Skin of body (tissue), 2 donors: ENCODE data around the gene URB1. TPM values are rescaled to one million over a fixed set of nuclear protein-coding genes. Genes with fewer than 3 reads are reported as not detected.

ENCODE experiments used
- DNase-seq: peaks from one replicate; lab custom pipeline; 2025; lab: John Stamatoyannopoulos, UW
- total RNA-seq: library from RNA; depleted of rRNA; stranded (reverse); fragments of >200 nt; gene quantifications from one replicate; pipeline ENCODE4 v1.2.3, GENCODE V29; 2014

URB1 gene
- total RNA-seq, 1 donor from 2014 or later = 17.7 TPM

DNA sequence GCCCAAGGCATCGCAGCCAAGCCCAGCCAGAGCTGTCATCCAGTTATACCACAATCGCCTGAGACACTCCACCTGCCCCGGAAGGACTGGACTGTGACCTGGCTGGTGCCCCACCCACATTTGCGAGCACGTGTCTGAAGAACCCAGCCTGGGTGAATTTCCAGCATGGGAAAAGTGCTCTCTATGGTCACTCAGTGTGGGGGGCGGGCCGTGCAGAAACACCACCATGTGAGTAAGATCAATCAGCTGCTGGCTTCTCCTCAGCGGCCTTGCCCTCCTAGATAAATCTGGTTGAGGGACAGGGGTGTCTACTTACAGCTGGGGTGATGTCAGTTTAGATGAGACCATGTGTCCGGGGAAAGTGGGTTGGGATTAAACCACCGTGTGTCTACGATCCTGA, 44.8 kb downstream of the URB1 start:
- DNase-seq = no peak

DNA sequence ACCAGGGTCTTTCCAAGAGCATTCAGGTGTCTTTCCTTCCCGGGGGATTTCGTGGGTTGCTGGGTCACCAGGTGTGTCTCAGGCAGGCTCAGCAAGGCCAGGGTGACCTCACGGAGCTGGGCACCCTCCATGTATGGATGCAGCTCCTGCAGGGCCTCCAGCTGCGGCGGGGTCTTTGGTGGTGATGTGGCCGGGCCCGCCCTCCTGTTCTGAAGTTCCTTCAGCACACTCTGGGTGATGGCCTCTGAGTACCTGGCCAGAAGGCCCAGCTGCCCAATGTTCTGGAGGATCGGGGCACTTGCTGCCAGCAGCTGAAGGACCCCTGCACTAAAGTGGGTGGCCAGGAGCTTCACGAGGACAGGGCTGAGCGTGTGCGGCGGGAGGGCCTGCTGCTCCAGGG, 45.5 kb downstream of the URB1 start:
- no peak for DNase-seq

DNA sequence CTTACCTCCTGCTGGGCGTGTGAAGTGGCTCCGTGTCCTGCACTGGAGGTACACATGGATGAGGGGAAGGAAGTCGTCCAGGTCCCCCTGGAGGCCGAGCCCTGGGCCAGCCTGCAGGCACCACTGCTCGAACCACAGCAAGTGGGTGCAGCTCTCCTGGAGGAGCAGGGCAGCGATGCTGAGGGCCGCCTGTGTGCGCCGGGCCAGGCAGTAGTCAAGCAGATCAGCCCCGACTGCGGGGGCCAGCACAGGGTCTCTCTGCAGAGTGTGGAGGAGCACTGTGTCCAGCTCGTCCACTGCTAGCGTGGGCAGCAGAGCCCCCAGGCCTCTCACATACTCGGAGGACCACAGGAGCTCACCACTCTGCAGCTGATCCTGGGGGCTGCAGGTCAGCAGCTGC, 45.9 kb downstream of the URB1 start:
- DNase-seq = no peak

DNA sequence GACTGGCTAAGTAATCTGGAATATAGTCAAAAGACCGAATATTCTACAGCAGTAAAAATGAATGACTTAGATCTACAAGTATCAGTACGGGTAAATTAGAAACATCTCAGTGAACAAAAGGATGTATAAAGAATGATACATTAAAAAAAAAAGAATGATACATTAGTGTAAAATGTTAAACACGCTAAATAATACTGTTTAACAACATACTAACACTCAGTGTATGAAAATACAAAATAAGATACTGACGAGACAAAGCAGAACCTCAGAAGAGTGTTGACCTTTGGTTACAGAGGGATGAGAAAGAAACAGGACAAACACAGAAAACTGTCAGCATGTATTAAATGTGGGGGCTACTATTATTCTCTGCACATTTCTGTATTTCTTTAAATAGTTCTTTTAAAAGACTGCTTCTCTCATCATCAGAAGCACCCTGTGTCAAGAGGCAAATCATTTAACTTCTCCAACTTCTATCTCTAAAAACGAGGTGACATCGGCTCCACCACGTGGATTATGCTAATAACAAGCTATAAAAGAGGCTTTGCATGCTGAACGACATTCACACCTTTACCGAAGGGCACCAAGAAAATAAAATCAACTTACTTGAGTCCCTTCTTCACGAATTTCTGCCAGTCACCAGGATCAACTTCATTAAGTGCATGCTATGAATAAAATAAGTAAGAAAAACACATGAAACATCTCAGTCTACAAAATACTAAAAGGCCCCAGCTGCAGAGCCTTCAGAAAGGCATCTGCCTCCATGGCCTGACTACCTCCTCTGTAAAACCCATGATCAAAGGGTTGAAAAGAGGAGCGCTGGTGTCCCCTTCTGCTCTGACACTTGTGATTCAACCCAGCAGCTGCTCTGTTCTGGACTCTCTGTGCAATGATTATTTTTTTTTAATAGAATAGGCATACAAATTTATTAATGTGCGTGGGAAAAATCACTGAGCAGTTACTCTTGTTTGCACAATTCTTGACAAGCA, 51.7 kb downstream of the URB1 start:
- DNase-seq = no peak

DNA sequence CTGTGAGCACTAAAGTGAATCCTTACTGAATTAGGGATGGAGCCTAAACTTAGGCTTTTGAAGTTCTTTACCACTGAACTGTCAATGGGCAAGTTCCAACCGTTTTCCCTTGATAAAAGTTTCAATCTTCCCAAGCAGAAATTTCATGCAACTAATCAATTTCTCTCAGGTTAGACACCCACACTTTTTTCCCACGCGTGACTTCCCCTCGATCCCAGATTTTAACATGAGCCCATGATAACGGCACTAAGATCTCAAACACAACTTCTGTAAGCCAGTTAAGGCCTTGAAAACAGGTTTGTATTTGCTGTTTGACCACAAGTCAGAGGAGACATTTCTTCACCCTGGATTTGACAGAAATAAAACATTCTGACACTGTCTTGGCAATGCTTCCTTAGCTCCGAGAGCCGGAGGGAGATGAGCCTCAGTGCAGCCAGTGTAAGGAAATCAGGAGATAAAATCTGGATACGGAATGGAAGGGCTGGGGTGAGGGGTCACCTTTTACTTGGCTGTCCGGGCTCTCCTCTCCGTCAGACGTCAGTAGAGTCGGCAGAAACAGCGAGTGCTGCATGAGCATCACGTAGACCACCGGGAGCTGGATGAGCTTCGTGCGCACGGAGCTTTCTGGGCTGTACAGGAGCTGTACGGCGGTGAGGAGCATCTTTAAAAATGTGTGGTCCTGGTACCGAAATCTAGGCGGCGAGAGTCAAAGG, 54.4 kb downstream of the URB1 start:
- no peak for DNase-seq

DNA sequence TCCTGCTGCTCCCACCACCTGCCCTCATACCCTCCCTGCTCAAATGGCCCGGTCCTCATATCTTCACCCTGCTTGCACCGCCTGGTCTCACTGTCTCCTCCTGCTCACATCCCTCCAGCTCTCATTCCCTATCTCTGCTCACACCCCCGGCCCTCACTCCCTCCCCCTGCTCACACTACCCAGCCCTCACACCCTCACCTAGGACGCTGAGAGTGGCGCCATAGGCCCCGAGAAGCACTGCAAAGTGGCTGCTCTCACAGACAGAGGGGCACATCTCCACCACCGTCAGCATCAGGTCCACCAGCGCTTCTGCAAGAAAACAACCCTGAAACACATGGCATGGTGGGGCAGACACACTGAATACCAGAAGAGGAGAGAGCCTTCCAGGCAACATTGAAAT, 55.6 kb downstream of the URB1 start:
- DNase-seq = no peak

DNA sequence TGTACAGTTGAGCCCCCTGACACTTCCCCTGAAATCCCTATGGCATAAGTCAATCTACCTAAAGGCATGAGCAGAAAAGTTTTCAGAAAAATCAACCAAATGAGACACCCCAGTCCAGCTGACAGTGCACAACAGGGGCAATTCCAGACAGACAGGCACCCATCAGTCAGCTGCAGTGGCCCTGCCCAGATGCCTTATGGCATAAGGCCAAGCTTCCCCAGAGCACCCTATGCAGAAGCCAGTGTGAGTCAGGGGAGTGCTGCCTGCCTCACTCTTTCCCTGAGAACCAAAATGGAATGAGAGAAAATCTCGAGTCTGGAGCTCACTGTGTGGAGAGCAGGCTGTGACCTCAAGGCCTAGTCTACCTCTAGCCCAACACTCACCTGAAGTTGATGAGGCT, 56.1 kb downstream of the URB1 start:
- DNase-seq = no peak

DNA sequence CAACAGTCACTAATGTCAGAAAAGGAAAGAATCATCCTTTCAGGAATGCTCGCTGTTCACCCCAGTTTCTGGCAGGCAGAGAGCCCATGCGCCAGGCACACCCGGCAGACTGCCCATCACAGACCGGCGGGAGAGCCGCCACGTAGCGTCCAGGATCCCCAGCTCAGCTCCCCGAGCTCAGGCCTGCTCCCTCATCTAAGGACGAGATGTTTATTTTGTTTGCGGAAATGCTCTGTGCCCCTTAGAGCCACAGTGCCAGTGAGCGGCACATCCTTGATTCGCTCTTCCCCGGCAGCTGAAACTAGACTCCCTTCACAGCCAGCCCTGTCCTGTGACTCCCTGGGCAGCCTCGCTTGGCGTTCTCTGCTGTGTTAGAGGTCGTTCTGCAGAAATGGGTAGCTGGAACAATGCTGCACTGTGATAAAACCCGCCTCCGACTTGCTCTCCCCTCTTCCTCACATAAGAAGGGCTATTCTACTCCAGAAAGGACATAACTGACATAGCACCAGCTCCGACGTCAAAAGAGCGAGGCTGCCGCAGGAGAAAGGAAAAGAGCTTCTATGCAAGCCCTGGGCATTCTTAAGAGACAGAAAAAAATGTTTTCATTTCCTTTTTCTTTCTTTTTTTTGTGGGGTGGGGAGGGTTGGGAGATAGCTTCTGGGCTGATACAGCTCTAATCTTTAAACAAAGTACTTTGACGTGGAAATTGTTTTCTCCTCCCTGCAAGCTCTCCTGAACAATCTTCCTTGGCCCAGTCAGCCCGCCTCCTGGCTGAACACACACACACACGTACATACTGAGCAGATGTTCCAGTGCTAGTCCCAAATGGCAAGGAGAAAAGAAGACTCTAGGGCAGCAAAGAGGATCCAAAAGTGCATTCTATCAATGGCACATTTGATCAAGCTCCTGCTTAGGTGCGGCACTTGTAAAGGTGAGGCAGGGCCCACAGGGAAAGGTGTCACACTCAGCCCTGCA, 56.9 kb downstream of the URB1 start:
- peak; percentile 21 for DNase-seq

DNA sequence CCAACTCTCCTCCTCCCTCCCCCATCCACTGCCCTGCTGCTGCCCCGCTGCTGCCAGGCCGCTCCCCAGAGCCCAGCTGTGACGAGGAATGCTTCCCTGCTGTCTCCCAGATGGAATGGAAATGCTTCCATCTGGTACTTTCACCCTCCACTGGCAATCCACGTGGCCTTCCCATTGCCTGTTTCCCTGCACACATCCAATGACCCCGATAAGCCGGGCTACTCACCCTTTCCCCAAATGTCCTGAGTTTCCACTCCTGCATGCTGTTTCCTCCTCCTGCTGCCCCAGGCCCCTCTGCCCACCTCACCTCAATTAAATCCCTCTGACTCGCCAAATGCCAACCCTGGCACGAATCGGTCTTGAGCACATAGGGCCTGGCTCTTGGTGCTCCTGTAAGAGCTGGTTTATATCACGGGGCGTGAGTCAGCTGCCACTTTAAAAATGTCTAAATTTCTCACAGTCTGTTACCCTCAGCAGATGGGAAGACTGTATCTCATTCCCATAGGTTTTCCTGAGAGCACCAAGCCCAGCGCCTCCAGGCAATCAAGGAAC, 57.8 kb downstream of the URB1 start:
- DNase-seq = peak; percentile 24

DNA sequence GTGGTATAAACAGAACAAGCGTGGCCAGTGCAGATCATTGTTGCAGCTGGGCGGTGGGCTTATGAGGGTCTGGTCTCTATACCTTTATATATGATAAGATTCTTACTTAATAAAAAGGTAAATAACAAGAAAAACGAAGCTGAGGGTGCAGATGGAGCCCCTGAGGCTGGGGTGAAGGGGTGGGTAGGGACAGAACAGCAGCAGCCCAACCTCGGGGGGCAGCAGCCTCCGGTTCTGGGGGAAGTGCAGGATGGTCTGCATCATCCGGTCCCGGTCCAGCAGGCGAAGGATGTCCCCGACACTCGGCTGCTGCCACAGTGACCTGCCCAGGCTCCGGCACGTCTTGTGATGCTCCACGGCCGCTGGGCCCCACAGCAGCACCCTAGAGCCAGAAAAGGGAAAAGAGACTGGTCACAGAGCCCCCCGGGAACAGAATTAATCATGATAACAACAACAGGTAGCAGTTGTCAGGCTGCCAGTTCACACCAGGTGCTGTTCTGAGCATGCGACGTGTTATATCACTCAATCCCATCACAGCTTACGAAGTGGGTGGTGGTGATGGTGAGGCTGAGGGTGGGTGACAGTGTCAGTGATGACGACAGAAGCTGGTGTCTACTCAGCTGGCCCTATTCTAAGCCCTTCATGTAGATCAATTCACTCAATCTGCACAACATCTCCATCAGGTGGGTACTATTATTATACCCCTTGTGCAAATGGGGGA, 58.7 kb downstream of the URB1 start:
- DNase-seq = no peak

DNA sequence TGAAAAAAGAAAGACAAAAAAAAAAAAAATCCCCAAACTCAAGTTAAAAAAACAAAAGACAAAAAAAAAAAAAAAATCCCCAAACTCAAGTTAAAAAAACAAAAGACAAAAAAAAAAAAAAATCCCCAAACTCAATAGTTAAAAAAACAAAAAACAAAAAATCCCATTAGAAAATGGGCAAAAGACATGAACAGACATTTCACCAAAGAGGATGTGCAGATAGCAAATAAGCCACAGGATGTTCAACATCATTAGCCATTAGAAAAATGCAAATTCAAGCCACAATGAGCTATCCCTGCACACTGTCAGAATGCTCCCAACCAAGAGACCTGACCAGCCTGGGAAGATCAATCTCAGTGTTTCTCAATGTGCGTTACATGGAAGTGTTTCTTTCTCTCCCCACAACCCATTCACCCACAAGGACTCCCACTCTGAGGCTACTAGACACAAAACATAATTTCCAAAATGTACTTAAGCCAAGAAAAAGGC, 60.3 kb downstream of the URB1 start:
- no peak for DNase-seq

DNA sequence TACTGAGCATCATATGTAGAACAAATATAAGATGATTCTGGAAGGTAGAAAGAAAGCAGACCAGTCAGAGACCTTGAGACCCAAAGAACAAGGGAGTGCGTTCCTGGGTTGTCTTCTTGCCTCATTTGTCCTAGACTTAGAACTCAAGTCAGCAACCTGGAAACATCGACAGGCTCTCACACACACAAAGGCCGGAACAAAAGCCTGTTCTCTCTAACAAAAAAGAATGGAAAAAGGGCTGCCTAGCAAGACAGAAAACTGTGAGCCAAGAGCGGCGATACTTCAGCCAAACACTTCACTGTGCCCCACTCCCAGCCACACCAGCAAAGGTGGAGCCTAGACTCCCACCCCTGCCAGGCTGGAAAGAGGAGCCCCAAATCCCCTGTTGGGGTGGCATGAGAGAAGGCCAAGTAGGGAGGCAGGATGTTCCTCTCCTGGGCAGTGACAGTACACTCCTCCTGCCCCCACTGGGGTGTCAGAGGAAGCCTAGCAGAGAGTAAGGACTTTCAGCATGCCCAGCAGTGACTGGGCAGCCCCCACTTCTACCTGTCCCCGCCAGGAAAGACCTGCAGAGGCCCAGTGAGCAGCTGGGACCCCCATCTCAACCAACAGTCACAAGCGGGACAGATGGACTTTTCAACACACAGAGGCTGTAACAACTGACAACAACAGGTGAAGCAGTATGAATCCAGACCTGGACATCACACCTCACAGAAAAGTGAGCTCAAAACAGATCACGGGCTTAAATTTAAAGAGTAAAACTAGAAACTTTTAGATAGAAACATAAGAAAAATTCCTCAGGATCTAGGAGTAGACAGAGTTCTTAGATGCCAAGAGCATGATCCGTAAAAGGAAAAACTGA, 61.1 kb downstream of the URB1 start:
- no peak for DNase-seq

DNA sequence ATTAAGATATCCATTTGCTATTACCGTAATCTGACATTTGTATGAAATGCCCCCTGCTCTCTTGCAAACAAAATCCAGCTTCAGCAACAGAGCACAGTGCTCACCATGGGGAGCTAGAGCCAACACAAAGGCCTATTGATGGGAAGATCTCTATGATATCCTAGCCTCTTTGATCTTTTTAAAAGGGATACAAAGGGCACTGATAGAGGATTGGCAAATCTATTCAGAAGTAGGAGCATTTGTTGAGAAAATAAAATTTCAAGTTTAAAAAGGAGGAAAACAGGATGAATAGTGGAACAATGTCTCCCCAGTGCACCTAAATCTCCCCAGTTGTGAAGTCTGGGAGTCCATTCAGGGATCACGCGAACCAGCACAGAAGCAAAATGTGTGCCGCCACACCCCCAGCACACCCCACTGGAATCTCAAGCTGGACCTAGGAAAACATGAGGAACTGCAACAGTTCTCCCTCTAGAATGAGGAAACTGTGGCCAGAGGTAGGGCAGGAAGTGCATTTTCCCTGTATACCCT, 62.0 kb downstream of the URB1 start:
- DNase-seq = no peak

DNA sequence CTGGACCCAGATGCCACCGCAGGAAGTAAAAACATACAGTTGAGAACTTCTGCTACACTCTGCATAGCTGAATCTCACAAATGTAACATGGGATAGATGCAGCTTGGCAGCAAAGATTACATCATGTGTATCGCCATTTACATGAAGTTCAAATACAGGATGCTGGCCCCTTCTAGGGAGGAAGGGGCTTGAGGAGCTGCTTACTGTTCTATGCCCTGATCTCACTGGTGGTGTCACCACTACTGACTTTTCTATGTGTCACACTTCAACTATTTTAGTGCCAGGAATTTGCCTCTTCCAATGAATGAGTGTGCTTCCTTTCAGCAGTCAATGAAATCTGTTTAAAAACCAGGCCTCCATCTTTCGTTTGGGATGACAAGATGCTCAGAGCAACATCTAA, 63.0 kb downstream of the URB1 start:
- DNase-seq = no peak

DNA sequence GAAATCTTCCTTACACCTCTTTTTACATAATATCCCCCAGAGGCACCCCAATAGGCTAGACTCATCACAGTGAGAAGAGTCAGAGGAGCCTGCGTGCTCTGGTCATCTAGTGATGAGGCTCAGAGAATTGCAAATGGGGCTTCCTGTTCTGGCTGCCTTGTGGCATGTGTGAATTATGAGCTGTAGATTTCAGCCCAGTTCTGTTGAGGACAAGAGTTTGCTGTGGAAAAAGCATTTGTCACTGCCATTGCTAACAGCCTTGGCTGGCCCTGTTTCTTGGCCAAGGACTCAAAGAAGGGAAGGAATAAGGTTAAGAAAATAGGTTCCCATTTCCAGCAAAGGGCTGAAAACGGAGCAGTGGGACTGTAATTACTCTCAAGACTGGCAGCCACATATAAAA, 63.5 kb downstream of the URB1 start:
- DNase-seq = no peak

DNA sequence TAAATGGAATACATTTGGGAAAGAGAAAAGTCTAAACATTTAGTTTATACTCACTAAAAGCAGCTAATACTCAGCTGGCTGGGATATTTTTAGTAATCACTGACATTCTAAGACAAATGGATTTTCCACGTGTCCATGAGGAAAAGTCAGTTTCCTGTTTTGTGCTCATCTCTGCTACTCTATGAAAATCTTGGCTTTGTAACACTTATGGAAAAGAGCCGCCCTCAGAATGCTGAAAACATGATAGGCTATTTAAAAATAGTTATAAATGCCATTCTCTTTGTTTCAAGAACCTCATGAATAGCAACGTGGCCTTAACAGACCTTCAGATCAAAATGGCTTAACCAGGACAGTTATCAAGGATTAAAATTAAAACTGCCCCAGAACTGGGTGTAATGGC, 64.2 kb downstream of the URB1 start:
- peak; percentile 8 for DNase-seq

DNA sequence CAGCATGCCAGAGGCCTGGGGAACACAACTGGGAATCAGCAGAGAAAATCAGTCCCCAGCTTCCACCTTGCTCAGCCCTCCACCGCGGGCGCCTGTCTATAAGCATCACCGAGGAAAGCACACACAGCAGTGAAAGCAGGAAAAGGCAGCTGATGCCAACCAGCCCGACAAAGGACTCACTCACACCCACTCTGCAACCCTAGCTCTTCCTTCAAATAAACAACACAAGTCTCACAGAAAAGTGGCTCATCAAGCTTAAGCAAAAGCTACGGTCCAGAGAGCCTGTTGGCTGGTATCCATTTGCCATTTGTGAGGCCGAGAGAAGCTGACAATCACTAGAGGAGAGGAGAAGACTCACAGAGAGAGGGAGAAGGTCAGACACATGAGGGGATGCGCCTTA, 67.1 kb downstream of the URB1 start:
- no peak for DNase-seq

DNA sequence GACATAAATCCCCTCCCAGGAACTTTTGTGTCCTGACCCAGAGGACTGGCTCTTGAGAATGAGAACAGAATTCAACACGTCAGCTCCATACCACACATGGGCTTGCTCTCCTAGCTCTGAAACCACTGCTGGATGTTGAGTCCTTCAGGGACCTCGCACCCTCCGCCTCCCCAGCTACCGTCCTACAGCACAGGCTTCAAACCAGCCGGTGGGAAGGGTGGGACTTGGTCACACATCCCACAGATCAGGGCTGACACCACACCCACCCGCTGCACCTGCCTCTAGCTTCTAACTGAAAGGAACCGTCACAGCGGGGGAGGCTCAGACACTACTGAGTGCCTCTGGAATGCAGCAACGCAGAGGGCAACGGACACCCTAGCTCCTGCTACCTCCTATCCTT, 70.1 kb downstream of the URB1 start:
- no peak for DNase-seq

DNA sequence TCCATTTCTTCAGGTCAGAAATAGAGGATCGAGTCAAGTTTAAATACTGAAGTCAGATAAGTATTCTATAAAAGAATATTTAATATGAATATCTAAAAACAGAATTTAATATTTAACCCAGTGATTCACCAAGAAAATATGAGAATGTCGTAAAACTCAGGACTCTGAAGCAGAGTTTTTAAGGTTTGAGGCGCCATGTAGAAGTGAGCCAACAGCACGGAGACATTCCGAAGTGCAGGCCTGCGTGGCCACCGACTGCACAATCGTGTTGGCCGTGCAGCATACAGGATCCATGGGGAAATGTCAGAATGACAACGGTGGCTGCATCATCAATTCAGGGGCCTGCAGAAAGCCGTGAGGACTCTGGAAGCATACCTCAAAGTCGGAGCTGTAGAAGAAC, 70.7 kb downstream of the URB1 start:
- no peak for DNase-seq
